HG02852 (cell line): ENCODE results near the gene RIMBP2.

Experiments
- ATAC-seq: cut with Tn5 transposase; IDR thresholded peaks from one replicate; pipeline ENCODE4 v1.9.1; 2021; ENCODE audit warnings: mild to moderate bottlenecking, moderate library complexity; ENCODE audit not compliant: unreplicated experiment

RIMBP2 gene

DNA sequence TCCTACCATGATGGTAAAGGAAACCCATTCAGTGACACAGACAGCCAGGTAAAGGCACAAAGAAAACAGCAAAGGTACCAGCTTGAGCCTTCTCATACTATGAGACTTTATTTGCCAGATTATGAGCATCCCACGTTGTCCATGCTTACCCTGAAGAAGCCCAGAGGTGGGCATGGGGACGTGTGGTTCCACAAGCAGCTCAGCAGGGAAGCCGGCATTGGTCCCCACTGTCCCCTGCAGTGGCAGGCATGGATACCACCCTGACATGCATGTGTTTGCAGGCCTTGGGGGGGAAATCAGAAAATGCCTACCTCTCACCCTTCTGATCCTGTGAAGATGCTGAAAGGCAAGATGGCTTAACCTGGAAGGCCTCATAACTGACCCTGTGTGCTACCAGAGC lies 195.3 kb downstream of the RIMBP2 start:
- ATAC-seq, result no peak

DNA sequence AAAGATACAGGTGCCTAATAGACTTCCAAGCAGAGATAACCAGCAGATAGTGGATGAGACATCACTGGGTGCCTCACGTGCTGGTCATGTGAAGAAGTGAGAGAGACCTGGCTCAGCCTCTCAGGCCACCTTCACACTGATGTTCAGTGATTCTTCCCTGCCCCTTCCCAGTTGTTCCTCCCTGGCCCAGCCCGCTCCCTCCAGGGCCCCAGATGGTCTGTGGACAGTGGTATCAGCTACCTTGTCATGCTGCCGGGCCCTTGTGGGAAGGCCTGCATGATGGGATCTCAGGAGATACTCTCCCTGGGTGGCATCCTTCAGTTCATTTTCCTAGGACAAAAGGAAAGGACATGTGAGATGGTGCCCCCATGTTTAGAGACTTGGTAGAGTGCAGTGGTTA lies 198.5 kb downstream of the RIMBP2 start:
- no peak for ATAC-seq

DNA sequence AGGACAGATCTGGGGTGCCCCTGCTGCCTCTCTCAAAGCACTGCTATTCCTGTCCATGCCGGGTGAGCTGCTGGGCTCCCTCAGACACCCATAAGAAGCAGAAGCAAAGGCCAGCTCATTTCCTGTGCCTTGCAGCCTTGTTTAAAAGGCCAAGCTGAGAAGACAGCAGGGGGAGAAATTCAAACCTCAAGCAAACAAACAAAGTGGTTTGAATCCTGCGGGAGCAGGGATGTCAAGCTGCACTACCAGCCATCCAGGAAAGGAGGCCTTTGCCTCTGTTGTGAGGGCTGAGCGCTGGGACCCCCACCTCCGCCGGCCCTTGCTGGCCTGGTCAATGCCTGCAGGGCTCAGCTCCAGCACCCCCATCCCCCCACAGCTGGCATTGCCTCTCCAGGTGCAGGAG lies 201.9 kb downstream of the RIMBP2 start:
- no peak for ATAC-seq

DNA sequence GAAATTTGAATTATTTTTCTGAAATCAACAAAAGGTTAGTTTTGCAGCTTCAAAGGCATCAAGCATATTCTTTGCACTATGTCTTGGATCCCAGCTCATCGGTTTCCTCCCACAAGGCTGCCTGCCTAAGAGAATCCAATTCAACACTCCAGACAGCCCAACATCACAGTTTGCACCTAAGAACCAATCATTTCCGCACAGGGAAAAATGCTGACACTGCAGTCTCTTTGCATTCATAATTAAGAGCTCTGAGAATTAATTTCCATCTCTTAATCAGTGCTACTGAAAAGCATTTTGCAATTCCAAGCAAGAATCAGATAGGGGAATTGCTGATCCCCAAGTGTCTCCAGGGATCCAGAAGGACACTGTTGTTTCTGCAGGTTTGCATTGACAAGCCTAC lies 202.5 kb downstream of the RIMBP2 start:
- ATAC-seq, result no peak

DNA sequence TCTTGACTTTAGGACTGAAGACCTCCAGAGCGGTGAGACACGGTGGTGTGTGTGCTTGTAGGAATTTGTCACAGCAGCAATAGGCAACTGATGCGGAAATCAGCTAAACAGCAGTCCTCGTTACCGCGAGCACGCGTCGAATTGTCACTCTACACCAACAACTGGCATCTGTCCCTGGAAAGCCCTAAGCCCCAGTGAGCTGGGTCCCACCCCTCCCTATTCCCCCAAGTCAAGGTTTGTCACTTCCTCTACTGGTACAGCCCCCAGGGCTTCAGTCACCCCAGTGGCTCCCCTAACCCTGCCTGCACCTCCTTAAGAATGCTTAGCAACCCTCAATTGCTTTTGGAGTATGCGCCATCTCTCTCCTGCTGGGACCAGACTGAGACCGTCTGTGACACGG lies 204.8 kb downstream of the RIMBP2 start:
- no peak for ATAC-seq

DNA sequence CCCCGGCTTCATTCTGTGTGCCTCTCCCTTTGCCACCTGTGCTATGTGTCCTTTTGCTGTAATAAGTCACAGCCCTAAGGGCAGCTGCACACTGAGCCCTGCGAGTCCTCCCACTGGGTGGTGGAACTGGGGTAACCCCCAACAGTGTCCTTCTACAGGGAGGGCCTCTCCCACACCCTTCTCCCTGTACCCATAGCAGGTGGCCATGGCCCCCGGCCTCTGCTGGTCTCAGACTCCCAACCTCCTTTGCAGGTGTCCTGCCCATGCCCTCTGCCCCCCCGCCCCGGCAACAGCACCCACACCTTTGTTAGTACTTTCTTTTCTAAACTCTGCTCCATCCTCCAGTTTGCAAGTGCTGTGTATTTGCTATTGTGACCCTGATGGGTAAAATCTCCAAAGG lies 206.6 kb downstream of the RIMBP2 start:
- no peak for ATAC-seq

- no peak for ATAC-seq
Measured at GRCh38 chr12:130508847-130509246, 207.3 kb downstream of the RIMBP2 start.

DNA sequence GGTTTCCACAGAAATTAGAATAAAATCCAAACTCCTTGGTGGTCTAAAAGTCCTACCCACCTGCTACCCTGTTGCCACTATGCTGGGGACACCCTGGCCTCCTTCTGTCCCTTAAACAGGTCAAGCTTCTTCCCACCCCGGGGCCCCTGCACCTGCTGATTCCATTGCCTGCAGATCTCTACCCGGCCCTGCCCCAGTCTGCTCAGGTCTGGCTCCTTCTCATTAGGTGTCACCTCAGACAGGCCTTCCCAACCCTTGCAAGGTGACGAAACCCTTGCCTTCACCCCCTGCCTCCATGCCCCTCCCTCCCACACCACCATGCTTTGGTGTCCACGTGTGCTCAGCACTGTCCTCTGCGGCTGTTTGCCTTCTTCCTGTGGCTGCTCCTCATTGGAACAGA lies 207.8 kb downstream of the RIMBP2 start:
- ATAC-seq, result no peak

GRCh38 chr12:130506844-130507243 lies 209.3 kb downstream of the RIMBP2 start:
- no peak for ATAC-seq

DNA sequence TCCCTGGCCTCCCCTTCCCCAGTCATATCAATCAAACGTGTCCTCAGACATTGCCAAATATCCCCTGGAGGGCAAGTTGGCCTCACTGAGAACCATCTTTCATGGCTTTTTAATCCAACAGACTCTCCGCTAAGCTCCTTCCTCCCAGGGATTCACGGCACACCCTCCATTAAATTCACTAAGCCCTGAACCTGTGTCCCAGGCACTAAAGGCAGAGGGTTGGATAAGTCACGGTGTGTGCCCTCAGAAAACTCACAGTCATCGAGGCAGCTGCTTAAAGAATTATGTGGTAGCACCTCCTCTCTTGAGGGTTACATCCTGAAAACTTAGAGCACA lies 211.3 kb downstream of the RIMBP2 start:
- ATAC-seq, result no peak

GRCh38 chr12:130504110-130504839 lies 211.8 kb downstream of the RIMBP2 start:
- ATAC-seq, result no peak

DNA sequence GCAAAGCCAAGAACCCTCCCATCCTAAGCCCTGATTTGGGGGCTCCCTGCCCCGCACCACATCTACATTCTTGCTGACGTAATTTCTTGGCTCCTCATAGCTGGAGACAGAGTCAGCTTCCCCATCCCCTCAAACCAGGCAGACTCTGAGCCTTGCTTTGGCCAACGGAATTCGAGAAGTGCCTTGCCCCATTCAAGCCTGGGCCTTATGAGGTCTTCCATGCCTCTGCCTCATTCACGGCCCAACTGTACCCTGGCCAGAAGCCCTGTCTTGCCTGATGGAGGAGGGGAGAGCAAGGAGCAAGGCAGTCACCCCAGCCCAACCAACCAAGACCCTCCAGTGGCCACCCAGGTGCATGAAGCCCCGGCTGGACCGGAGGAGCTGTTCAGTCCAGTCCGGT lies 214.3 kb downstream of the RIMBP2 start:
- ATAC-seq, result no peak

DNA sequence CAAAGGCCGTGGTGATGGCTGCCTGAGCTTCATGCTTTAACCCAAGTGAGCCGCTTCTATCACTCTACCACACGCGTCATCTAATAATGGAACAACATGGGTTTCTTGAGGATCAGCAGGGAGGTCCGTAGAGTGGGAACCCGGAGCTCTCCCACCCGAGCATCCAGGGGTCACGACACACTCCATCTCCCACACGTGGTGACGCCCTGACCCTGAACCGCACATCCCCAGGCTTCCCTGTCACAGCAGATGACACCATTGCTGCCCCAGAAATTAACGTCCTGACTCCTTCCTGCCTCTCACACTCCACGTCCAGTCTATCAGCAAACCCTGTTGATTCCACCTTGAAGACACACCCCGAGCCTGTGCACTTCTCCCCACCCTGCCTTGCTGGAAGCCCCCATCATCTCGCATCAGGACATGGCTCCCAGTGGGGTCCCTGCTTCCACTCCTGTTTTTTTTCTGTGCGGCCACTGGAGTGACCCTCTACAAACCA lies 215.2 kb downstream of the RIMBP2 start:
- ATAC-seq, result no peak

GRCh38 chr12:130499474-130499873 lies 216.6 kb downstream of the RIMBP2 start:
- no peak for ATAC-seq

DNA sequence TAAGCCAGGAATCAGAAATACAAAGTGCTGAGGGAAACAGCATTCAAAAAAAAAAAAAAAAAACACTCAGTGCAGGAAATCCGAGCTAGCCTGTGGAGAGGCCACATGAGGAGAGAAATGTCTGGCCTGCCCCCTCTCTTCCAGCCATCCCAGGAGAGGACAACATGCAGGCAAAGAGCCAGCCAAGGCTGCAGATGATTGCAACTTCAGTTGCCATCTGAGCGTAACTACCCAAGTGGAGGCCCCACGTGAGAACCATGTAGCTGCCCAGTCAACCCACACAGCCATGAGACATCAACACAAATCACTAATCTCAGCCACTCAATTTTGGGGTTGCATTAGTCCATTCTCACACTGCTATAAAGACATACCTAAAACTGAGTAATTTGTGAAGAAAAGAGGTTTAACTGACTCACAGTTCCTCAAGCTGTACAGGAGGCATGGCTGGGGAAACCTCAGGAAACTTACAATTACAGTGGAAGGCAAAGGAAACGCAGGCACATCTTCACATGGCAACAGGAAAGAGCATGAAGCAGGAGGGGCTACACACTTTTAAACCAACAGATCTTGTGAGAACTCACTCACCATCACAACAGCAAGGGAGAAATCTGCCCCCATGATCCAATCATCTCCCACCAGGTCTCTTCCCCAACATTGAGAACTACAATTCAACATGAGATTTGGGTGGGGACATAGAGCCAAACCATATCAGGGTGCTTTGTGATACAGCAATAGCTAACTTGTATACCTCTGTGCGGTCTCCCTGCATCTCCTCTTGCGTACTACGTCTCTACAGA lies 217.3 kb downstream of the RIMBP2 start:
- ATAC-seq, result no peak

DNA sequence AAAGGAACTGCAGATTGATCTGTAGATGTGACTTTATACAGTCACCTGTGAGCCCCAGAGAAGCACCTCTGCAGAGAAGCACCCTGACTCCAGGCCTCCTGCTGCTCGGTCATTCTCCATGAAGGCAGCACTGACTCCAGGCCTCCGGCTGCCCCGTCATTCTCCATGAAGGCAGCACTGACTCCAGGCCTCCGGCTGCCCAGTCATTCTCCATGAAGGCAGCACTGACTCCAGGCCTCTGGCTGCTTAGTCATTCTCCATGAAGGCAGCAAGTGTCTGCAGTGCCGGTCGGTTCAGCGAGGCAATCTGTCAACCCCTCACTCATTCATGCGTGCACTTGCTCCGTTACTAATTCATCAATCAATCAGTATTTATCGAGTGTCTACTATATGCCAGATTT lies 218.1 kb downstream of the RIMBP2 start:
- ATAC-seq, result no peak

- no peak for ATAC-seq
Measured at GRCh38 chr12:130497321-130497720, 218.8 kb downstream of the RIMBP2 start.

DNA sequence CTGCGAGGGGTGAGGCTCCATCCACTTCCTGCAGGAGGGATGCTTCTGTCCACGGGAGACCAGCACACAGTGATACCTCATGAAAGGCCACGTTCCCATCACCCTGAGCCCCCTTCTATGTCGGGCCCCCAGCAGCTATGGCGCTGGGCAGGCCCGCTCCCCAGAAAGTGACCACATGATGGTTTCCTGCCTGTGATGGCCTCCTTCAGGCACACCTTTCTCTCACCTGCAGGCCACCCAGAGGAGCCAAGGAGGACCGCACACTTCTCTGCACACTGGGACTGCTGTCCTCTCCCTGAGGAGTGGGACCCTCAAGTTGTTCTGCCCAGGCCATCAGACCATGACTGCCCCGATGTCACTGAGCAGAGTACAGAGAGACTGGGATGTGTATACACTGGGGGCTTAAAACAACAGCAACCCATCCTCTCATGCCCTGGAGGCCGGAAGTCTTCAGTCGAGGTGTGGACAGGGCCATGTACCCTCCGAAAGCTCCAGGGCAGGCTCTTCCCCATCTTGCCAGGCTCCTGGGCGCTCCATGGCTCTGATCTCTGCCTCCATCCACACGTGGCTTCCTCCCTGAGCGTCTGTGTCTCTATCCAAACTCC lies 219.5 kb downstream of the RIMBP2 start:
- ATAC-seq, result no peak

GRCh38 chr12:130495156-130495555 lies 220.9 kb downstream of the RIMBP2 start:
- no peak for ATAC-seq

DNA sequence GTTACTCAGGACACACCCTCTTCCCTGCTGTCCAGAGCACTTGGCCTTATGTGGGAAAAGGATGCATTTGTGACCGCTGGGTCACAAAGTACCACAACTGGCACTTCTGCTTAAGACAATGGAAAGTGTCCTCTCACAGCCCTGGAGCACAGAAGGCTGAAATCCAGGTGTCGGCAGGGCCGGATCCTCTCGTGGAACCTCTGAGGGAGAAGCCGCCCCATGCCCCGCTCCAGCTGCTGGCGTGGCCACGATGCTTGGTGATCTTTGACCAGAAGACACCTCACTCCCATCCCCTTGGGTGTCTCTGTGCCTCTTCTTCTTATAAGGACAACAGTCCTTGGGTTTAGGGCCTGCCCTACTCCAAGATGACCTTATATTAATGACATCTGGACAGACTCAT lies 221.4 kb downstream of the RIMBP2 start:
- no peak for ATAC-seq

GRCh38 chr12:130493951-130494350 lies 222.1 kb downstream of the RIMBP2 start:
- ATAC-seq, result no peak
